GM12874 (cell line): ENCODE measurements around the gene FCN1.

ENCODE experiments used
- TF ChIP-seq, protein P1 (sequence below): IDR thresholded peaks from 2 replicates; pipeline ENCODE4 v1.5.1; 2011; ENCODE audit warnings: low read depth, mild to moderate bottlenecking, control low read depth, low read length, moderate library complexity; ENCODE audit not compliant: insufficient read depth

FCN1 gene

DNA sequence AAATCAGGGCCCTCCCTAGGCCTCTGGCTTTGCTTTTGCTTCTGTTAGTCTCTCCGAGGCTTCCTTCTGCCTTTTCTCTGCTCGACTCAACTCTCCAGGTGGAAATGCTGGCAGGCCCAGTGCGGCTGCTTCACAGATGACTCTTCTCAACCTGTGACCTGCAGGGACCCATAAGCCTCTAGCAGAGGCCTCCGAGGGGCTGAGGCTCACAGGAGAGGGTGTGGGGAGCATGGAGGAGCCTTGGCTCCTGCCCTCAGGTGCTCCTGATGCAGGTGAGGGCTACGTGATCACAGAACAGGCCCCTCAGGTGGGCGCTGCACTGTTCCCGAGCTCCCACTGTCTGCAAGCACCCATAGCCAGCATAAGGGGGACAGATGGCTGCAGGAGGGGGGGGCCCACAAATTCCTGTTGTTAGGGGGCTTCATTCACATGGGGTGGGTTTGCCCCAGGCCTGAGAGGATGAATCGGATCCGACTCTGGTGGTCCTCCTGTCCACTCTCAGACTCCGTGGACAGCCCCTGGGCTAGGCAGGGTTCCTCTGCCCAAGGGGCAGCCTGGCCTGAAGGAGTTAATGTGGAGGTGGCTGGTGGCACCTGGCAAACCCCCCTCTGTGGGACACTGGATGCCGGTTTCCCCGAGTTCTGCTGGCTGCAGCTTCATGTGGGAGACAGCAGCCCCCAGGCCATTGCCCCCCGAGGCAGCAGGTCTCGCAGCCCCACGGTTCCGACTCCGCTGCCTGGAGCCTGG lies 48.0 kb downstream of the FCN1 start:
- TF ChIP-seq, protein P1, sequence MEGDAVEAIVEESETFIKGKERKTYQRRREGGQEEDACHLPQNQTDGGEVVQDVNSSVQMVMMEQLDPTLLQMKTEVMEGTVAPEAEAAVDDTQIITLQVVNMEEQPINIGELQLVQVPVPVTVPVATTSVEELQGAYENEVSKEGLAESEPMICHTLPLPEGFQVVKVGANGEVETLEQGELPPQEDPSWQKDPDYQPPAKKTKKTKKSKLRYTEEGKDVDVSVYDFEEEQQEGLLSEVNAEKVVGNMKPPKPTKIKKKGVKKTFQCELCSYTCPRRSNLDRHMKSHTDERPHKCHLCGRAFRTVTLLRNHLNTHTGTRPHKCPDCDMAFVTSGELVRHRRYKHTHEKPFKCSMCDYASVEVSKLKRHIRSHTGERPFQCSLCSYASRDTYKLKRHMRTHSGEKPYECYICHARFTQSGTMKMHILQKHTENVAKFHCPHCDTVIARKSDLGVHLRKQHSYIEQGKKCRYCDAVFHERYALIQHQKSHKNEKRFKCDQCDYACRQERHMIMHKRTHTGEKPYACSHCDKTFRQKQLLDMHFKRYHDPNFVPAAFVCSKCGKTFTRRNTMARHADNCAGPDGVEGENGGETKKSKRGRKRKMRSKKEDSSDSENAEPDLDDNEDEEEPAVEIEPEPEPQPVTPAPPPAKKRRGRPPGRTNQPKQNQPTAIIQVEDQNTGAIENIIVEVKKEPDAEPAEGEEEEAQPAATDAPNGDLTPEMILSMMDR, result no peak

DNA sequence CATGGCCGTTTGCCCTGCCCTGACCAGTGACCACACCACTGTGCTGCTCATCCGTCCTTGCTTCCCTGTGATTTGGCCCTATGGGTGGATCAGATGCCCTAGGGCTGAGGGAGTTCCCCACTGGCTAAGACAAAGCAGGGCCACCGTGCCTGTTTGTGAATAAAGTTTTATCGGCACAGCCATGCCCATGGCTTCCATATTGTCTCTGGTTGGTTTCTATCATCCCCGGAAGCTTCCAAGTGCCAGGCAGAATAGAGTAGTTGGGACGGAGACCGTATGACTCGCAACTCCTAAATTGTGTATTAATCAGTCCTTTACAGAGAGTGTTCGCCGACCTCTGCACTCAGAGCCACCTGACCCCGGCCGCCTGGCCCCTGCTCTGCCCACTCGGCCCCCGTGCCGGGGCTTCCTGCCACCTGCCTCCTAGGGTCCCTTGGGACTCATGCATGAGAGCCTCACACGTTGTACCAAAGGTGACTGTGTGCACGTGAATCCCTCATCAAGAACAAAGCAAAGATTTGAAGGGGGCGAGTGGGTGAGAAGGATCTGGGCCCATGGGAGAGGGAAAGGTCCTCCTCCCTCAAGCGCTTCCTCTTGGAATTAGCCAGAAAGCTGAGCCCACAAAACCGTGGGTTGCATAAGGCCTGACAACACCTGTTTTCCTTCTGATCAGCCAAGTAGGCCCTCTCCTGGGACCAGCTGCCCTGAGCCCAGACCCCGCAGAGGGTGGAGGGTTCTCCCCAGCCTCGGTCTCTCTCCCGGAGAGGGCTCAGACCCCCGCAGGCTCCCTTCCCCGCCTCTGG lies 48.8 kb downstream of the FCN1 start:
- TF ChIP-seq, protein P1, result no peak

DNA sequence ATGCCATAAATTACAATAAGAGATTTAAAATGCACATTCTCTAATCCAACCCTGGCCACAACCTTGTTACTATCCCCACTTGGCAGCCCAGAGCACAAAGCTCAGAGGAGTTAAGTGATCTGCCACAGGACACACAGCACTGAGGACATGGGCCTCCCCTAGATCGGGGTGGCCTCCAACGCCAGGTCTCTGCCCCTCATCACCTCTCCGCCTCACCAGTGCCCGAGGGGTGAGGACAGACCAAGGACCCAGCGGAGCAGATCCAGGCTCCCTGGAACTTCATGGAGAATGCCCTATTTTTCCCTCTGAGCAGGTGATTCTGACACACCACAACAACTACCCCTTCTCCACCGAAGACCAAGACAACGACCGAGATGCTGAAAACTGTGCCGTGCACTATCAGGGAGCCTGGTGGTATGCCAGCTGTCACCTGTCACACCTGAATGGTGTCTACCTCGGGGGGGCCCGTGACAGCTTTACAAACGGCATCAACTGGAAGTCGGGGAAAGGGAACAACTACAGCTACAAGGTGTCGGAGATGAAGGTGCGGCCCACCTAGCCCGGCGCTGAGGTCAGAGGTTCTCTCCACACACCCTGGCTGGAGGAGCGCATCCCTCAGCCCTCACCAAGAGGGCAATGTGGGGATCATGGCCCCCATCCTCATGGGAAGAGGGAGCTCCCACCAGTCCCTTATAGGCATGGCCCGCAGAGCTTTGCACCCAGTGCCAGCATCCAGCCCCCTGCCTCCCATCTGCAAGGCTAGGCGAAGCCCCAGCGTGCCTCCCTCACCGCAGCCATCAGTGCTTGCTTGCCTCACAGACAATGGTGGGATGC lies 49.6 kb downstream of the FCN1 start:
- TF ChIP-seq, protein P1, result no peak

DNA sequence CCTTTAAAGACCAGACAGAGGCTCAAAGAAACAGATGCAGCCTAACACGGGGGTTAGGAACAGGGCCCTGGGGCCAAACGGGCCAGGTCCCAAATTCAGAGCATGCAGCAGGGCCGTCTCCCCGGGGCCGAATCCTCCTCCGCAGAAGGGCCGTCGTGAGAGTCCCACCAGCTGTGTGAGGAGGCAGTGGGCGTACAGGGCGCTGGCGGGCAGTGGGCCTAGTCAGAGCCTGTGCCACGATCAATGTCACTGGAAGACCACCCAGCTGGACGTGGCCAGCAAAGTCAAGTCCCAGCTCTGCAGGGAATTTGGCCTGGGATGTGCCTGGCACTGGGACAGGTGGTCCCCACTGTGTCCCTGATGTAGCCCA lies 52.9 kb downstream of the FCN1 start:
- TF ChIP-seq, protein P1, result no peak

DNA sequence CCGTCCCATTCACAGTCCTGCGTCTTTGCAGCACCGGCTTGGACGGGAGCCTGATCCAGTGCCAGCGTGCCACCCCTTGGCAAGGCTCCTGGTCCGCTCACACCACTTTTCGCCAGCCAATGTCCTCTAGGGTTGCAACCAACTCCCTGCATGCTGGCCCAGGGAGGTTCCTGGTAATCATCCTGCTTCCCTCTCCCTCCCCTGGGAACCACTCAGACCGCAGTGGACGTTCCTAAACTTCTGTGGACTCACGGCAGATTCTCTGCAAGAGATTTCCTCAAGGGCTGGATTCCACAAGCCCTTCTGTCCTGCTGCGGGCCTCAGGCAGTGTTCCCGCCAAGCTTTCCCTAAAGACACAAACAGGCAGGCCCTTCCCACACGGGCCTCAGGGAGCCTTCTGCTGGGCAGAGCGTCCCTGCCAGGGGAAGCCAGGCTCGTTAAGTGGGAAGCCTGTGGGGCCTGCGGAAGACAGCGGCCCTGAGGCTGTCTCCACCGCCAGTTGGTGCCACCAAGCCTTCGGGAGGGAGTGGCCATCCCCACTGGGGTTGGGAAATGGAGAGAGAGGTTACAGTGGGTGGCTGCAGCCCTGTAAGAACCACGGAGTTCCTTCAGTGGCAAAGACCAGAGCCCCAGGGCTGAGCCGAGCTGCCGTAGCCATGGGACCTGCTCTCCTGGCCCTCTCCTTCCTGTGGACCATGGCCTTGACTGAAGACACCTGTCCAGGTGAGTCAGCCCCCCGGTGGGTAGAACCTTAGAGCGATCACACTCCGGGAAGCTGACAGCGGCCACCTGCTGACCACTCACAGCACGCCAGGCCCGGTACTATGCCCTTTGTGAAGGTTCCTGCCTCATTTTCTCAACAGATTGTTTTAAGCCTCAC lies 53.5 kb downstream of the FCN1 start:
- TF ChIP-seq, protein P1, result no peak

DNA sequence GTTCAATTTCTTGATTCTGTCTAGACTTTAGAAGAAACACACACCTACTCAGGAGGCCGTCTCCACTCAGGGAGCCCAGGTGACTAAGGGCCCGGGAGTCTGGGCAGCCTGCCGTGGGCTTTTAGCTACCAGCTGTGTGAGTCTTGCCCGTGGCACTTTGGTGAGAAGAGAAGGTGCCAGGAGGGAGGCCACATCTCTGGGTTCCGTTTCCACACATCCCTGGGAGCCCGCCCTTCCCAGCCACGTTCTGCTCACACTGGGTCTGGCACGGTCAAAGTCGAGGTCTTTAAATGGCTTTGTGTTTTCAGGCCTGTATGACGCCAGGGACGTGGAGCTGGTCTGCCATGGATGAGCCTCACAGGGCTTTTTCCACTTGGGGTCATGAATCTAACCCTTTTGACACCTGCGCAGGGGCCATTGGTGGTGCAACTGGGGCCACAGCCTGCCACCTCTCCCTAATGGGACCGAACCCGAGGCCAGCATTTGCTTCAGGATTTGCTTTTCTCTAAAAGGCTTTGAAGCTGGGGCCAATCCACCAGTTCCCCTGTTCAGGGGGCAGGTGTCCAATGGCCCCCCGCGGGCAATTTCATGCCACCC lies 54.3 kb downstream of the FCN1 start:
- TF ChIP-seq, protein P1, result no peak
